Testis (tissue), 2 donors: ENCODE results near the gene TMEM43.

Experiments used
- CTCF ChIP-seq, 3 experiments: fragments of 450-650 bp in 2 of 3; fragments of 200-600 bp in 1 of 3; sonication (generic) in 1 of 3; IDR thresholded peaks; one replicate each; pipeline ENCODE4 v1.5.1; 2016 to 2019; ENCODE audit warnings: antibody characterized with exemption in 3 of 3, mild to moderate bottlenecking in 2 of 3, moderate library complexity in 1 of 3
- POLR2A ChIP-seq: fragments of 450-650 bp; IDR thresholded peaks from one replicate; pipeline ENCODE4 v1.6.1; 2017; ENCODE audit warnings: antibody characterized with exemption, mild to moderate bottlenecking, moderate library complexity

GRCh38 chr3:14130707-14131106 is 5.9 kb downstream of the TMEM43 start:
- no peak for TF ChIP-seq CTCF (IDR thresholded peaks at IDR 0.05)
- TF ChIP-seq POLR2A, result no peak
